ENCODE data around the gene FNDC11. TPM values are rescaled to one million over a fixed set of nuclear protein-coding genes. Genes with fewer than 3 reads are reported as not detected.

The FNDC11 gene
- total and polyA plus RNA-seq, 2 of the 13 experiments (the other 11 are each of a cell fraction or from before 2014, with no cell fraction given): 0.07 TPM; not detected in 1

- 0 out of 2 replicates have a peak, but pooled peaks have one; percentile 7 for TF ChIP-seq FOXA3 (CRISPR knock-in tag; IDR thresholded peaks at IDR 0.05)
- TF ChIP-seq ATF2 (CRISPR knock-in tag; IDR thresholded peaks at IDR 0.05): no peak
- no peak for TF ChIP-seq ATF7-NPFF (CRISPR knock-in tag; IDR thresholded peaks at IDR 0.05; ENCODE audit: low read depth)
- TF ChIP-seq ARID4A (CRISPR knock-in tag; IDR thresholded peaks at IDR 0.05; ENCODE audit: borderline replicate concordance): 0 out of 2 replicates have a peak, but pooled peaks have one; percentile 35
- TF ChIP-seq YY1 (IDR thresholded peaks at IDR 0.05; ENCODE audit: insufficient read depth, insufficient replicate concordance, low read depth, low read length): peak; percentile 7
- TF ChIP-seq MAFG (CRISPR knock-in tag; IDR thresholded peaks at IDR 0.05): no peak
- 0 out of 2 replicates have a peak, but pooled peaks have one; percentile 25 for TF ChIP-seq ZNF350 (CRISPR knock-in tag; IDR thresholded peaks at IDR 0.05; ENCODE audit: borderline replicate concordance, low read depth)
- no peak for TF ChIP-seq ARNTL (CRISPR knock-in tag; IDR thresholded peaks at IDR 0.05)
- peak; percentile 62; the same call in 1 of the 2 replicates for TF ChIP-seq ZNF768 (CRISPR knock-in tag; IDR thresholded peaks at IDR 0.05)
- TF ChIP-seq MED8 (CRISPR knock-in tag; IDR thresholded peaks at IDR 0.05; ENCODE audit: insufficient replicate concordance): peak; percentile 28
- no peak for TF ChIP-seq IKZF4 (CRISPR knock-in tag; IDR thresholded peaks at IDR 0.05; ENCODE audit: borderline replicate concordance, low read depth, not compliant biosample characterization)
- no peak for TF ChIP-seq AKAP8 (CRISPR knock-in tag; IDR thresholded peaks at IDR 0.05)
- TF ChIP-seq PITX1 (CRISPR knock-in tag; IDR thresholded peaks at IDR 0.05): 0 out of 2 replicates have a peak, but pooled peaks have one; percentile 45
Observed at GRCh38 chr20:63520934-63521601, 32.9 kb upstream of the FNDC11 start (continued).

Measured in HepG2 (cell line).